ENCODE data around the gene INPP5D.
"Not testable (repeated sequence)": the region's sequence is repeated elsewhere in the genome, so short reads cannot be mapped to it uniquely, and the experiment has no call there.

The INPP5D gene

GRCh38 chr2:233179848-233180366 is 119.8 kb downstream of the INPP5D start:
- no peaks in the 10 kb centered on the region for H3K36me3 ChIP-seq (ENCODE audit: insufficient read depth, low read length)
- H3K4me1 ChIP-seq (ENCODE audit: insufficient read depth, low read length): no peaks in the 10 kb centered on the region
- H3K27me3 ChIP-seq (ENCODE audit: control insufficient read depth in 1 of 2, insufficient read depth in 2 of 2, low read length in 2 of 2): no peaks in the 10 kb centered on the region
- no peak overlapping the region for H3K27ac ChIP-seq (ENCODE audit: low read depth, low read length)
- no peak overlapping the region for H3K4me3 ChIP-seq (ENCODE audit: low read depth in 1 of 2, low read length in 2 of 2)
- H3K9me3 ChIP-seq (ENCODE audit: low read length): no peaks in the 10 kb centered on the region
- no peak overlapping the region for H3K9ac ChIP-seq (ENCODE audit: low read length)

GRCh38 chr2:233183869-233184418 is 123.8 kb downstream of the INPP5D start:
- Histone ChIP-seq H3K4me1 (ENCODE audit: insufficient read depth, low read length) (no peaks in the 10 kb centered on the region), H3K27me3 (ENCODE audit: control insufficient read depth in 1 of 2, insufficient read depth in 2 of 2, low read length in 2 of 2) (no peaks in the 10 kb centered on the region), H3K9ac (ENCODE audit: low read length) (no peak overlapping the region), H3K9me3 (ENCODE audit: low read length) (no peaks in the 10 kb centered on the region), H3K27ac (ENCODE audit: low read depth, low read length) (no peak overlapping the region), H3K4me3 (ENCODE audit: low read depth in 1 of 2, low read length in 2 of 2) (no peak overlapping the region), H3K36me3 (ENCODE audit: insufficient read depth, low read length) (no peaks in the 10 kb centered on the region)

GRCh38 chr2:233184669-233185068 is 124.5 kb downstream of the INPP5D start:
- H3K9me3 ChIP-seq (ENCODE audit: low read length): no peaks in the 10 kb centered on the region
- no peaks in the 10 kb centered on the region for H3K4me1 ChIP-seq (ENCODE audit: insufficient read depth, low read length)
- no peak overlapping the region for H3K27ac ChIP-seq (ENCODE audit: low read depth, low read length)
- no peaks in the 10 kb centered on the region for H3K27me3 ChIP-seq (ENCODE audit: control insufficient read depth in 1 of 2, insufficient read depth in 2 of 2, low read length in 2 of 2)
- H3K4me3 ChIP-seq (ENCODE audit: low read depth in 1 of 2, low read length in 2 of 2): no peak overlapping the region
- H3K36me3 ChIP-seq (ENCODE audit: insufficient read depth, low read length): no peaks in the 10 kb centered on the region
- H3K9ac ChIP-seq (ENCODE audit: low read length): no peak overlapping the region

GRCh38 chr2:233185330-233185729 is 125.2 kb downstream of the INPP5D start:
- Histone ChIP-seq H3K4me1 (ENCODE audit: insufficient read depth, low read length) (no peaks in the 10 kb centered on the region), H3K9ac (ENCODE audit: low read length) (no peak overlapping the region), H3K4me3 (ENCODE audit: low read depth in 1 of 2, low read length in 2 of 2) (no peak overlapping the region), H3K36me3 (ENCODE audit: insufficient read depth, low read length) (no peaks in the 10 kb centered on the region), H3K27me3 (ENCODE audit: control insufficient read depth in 1 of 2, insufficient read depth in 2 of 2, low read length in 2 of 2) (no peaks in the 10 kb centered on the region), H3K9me3 (ENCODE audit: low read length) (no peaks in the 10 kb centered on the region), H3K27ac (ENCODE audit: low read depth, low read length) (no peak overlapping the region)

DNA sequence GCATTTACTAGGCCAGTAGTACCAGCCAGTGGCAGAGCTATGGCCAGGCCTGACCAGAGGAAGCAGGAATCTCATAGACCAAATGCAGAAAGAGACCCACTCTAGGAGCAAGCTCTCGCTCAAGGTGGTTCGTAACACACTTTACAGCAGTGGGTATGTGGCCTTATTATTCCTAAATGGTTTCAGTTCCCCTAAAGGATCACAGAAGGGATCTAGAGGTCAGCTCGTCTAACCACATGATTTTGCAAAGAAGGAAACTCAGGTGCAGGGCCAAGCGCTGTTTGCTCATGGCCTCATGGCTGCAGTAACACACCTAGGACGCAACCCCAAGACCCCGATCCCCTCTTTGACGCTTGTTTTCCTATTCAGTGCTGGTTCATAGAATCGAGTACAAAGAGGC is 125.8 kb downstream of the INPP5D start:
- no peak overlapping the region for H3K4me3 ChIP-seq (ENCODE audit: low read depth in 1 of 2, low read length in 2 of 2)
- no peaks in the 10 kb centered on the region for H3K4me1 ChIP-seq (ENCODE audit: insufficient read depth, low read length)
- H3K27me3 ChIP-seq (ENCODE audit: control insufficient read depth in 1 of 2, insufficient read depth in 2 of 2, low read length in 2 of 2): no peaks in the 10 kb centered on the region
- no peak overlapping the region for H3K9ac ChIP-seq (ENCODE audit: low read length)
- no peak overlapping the region for H3K27ac ChIP-seq (ENCODE audit: low read depth, low read length)
- no peaks in the 10 kb centered on the region for H3K36me3 ChIP-seq (ENCODE audit: insufficient read depth, low read length)
- no peaks in the 10 kb centered on the region for H3K9me3 ChIP-seq (ENCODE audit: low read length)

GRCh38 chr2:233186851-233187250 is 126.7 kb downstream of the INPP5D start:
- H3K27me3 ChIP-seq (ENCODE audit: control insufficient read depth in 1 of 2, insufficient read depth in 2 of 2, low read length in 2 of 2): no peaks in the 10 kb centered on the region
- H3K4me1 ChIP-seq (ENCODE audit: insufficient read depth, low read length): no peaks in the 10 kb centered on the region
- no peak overlapping the region for H3K4me3 ChIP-seq (ENCODE audit: low read depth in 1 of 2, low read length in 2 of 2)
- H3K36me3 ChIP-seq (ENCODE audit: insufficient read depth, low read length): no peaks in the 10 kb centered on the region
- no peak overlapping the region for H3K9ac ChIP-seq (ENCODE audit: low read length)
- H3K27ac ChIP-seq (ENCODE audit: low read depth, low read length): no peak overlapping the region
- no peaks in the 10 kb centered on the region for H3K9me3 ChIP-seq (ENCODE audit: low read length)

DNA sequence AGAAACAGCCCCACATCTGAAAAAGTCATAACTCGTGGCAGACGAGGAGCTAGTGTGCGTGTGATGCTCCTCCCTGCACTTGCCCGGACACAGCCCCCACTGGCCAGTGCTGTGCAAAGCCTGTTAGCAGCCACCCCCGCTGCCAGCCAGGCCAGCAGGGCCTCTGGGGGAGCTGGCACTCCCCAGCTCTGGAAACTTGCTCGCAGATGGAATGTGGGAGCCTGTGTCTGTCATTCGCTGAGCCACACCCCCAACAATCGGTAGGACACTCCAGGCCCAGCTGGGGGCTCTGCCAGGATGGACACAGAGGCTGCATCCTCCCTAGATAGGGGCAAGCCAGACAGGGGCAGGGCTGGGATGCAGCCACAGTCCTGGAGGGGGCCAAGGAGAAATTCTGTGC is 128.9 kb downstream of the INPP5D start:
- Histone ChIP-seq H3K4me3 (ENCODE audit: low read depth in 1 of 2, low read length in 2 of 2) (no peak overlapping the region), H3K9ac (ENCODE audit: low read length) (no peak overlapping the region), H3K4me1 (ENCODE audit: insufficient read depth, low read length) (no peaks in the 10 kb centered on the region), H3K27me3 (ENCODE audit: control insufficient read depth in 1 of 2, insufficient read depth in 2 of 2, low read length in 2 of 2) (no peaks in the 10 kb centered on the region), H3K36me3 (ENCODE audit: insufficient read depth, low read length) (no peaks in the 10 kb centered on the region), H3K27ac (ENCODE audit: low read depth, low read length) (no peak overlapping the region), H3K9me3 (ENCODE audit: low read length) (no peaks in the 10 kb centered on the region)

DNA sequence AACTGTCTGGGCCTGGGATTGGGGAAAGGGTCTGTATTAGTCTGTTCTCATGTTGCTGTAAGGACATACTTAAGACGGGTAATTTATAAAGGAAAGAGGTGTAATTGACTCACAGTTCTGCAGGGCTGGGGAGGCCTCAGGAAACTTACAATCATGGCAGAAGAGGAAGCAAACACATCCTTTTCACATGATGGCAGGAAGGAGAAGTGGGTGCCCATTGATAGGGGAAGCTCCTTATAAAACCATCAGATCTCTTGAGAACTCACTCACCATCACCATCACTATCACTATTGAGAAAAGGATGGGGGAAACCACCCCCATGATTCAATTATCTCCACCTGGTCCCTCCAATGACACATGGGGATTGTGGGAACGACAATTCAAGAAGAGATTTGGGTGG is 130.9 kb downstream of the INPP5D start:
- H3K36me3 ChIP-seq (ENCODE audit: insufficient read depth, low read length); H3K4me3 ChIP-seq (ENCODE audit: low read depth in 1 of 2, low read length in 2 of 2); H3K9me3 ChIP-seq (ENCODE audit: low read length); H3K9ac ChIP-seq (ENCODE audit: low read length); H3K27me3 ChIP-seq (ENCODE audit: control insufficient read depth in 1 of 2, insufficient read depth in 2 of 2, low read length in 2 of 2); H3K27ac ChIP-seq (ENCODE audit: low read depth, low read length); H3K4me1 ChIP-seq (ENCODE audit: insufficient read depth, low read length): not testable (repeated sequence)

GRCh38 chr2:233193738-233194137 is 133.6 kb downstream of the INPP5D start:
- H3K27me3 ChIP-seq (ENCODE audit: control insufficient read depth in 1 of 2, insufficient read depth in 2 of 2, low read length in 2 of 2): no peaks in the 10 kb centered on the region
- H3K4me1 ChIP-seq (ENCODE audit: insufficient read depth, low read length): no peaks in the 10 kb centered on the region
- no peaks in the 10 kb centered on the region for H3K9me3 ChIP-seq (ENCODE audit: low read length)
- no peaks in the 10 kb centered on the region for H3K36me3 ChIP-seq (ENCODE audit: insufficient read depth, low read length)
- H3K27ac ChIP-seq (ENCODE audit: low read depth, low read length): no peak overlapping the region
- H3K4me3 ChIP-seq (ENCODE audit: low read depth in 1 of 2, low read length in 2 of 2): no peak overlapping the region
- H3K9ac ChIP-seq (ENCODE audit: low read length): no peak overlapping the region

GRCh38 chr2:233195027-233195426 is 134.9 kb downstream of the INPP5D start:
- H3K4me3 ChIP-seq (ENCODE audit: low read depth in 1 of 2, low read length in 2 of 2): no peak overlapping the region
- H3K4me1 ChIP-seq (ENCODE audit: insufficient read depth, low read length): no peaks in the 10 kb centered on the region
- no peak overlapping the region for H3K27ac ChIP-seq (ENCODE audit: low read depth, low read length)
- no peaks in the 10 kb centered on the region for H3K36me3 ChIP-seq (ENCODE audit: insufficient read depth, low read length)
- H3K9ac ChIP-seq (ENCODE audit: low read length): no peak overlapping the region
- H3K9me3 ChIP-seq (ENCODE audit: low read length): no peaks in the 10 kb centered on the region
- H3K27me3 ChIP-seq (ENCODE audit: control insufficient read depth in 1 of 2, insufficient read depth in 2 of 2, low read length in 2 of 2): no peaks in the 10 kb centered on the region

- Histone ChIP-seq H3K9me3 (ENCODE audit: low read length) (no peaks in the 10 kb centered on the region), H3K27me3 (ENCODE audit: control insufficient read depth in 1 of 2, insufficient read depth in 2 of 2, low read length in 2 of 2) (no peaks in the 10 kb centered on the region), H3K4me1 (ENCODE audit: insufficient read depth, low read length) (no peaks in the 10 kb centered on the region), H3K27ac (ENCODE audit: low read depth, low read length) (no peak overlapping the region), H3K9ac (ENCODE audit: low read length) (no peak overlapping the region), H3K4me3 (ENCODE audit: low read depth in 1 of 2, low read length in 2 of 2) (no peak overlapping the region), H3K36me3 (ENCODE audit: insufficient read depth, low read length) (no peaks in the 10 kb centered on the region)
These were observed 136.9 kb downstream of the INPP5D start for GRCh38 chr2:233197022-233197421.

DNA sequence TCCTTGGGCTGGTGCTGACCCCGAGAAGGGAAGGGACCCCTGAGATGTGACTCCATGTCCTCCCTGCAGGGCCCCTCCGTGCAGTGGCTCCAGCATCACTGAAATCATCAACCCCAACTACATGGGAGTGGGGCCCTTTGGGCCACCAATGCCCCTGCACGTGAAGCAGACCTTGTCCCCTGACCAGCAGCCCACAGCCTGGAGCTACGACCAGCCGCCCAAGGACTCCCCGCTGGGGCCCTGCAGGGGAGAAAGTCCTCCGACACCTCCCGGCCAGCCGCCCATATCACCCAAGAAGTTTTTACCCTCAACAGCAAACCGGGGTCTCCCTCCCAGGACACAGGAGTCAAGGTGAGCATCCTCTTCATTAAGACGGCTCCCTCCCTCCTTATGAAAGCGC is 137.9 kb downstream of the INPP5D start:
- H3K9me3 ChIP-seq (ENCODE audit: low read length): no peaks in the 10 kb centered on the region
- no peaks in the 10 kb centered on the region for H3K27me3 ChIP-seq (ENCODE audit: control insufficient read depth in 1 of 2, insufficient read depth in 2 of 2, low read length in 2 of 2)
- no peaks in the 10 kb centered on the region for H3K36me3 ChIP-seq (ENCODE audit: insufficient read depth, low read length)
- H3K27ac ChIP-seq (ENCODE audit: low read depth, low read length): no peak overlapping the region
- no peaks in the 10 kb centered on the region for H3K4me1 ChIP-seq (ENCODE audit: insufficient read depth, low read length)
- H3K4me3 ChIP-seq (ENCODE audit: low read depth in 1 of 2, low read length in 2 of 2): no peak overlapping the region
- H3K9ac ChIP-seq (ENCODE audit: low read length): no peak overlapping the region
